ENCODE results near the gene CBFB.

DNA sequence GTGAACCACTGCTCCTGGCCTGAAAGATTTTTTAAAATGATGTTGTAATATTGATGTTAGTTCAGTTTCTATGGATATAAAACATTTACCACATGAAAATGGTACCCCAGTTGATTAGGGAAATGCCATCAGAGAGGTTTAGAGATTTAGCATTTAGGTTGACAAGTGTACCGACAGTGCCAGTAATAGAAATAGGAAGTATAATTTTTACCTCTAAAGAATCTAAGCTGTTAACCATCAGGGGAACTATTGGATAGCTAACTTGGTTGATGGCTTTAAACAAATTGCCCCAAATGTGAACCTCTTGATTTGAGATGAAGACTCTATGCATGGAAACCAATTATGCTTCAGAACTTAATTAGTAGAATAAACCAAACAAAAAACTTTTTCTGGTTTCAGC is 6.4 kb downstream of the CBFB start:
- TF ChIP-seq SPI1 (IDR thresholded peaks at IDR 0.05; ENCODE audit: borderline replicate concordance, low read depth, low read length) (no peak), SP2 (IDR thresholded peaks at IDR 0.05; ENCODE audit: extremely low read depth, low read depth, low read length, poor library complexity, severe bottlenecking) (no peak), CTCF (IDR thresholded peaks at IDR 0.05 in 2 of 3, conservative IDR thresholded peaks at IDR 0.05 in 1 of 3; ENCODE audit: insufficient read depth in 2 of 3, low read depth in 1 of 3, low read length in 3 of 3) (no peak), POLR2A (conservative IDR thresholded peaks at IDR 0.05) (no peak)
- TF ChIP-seq, protein P1, sequence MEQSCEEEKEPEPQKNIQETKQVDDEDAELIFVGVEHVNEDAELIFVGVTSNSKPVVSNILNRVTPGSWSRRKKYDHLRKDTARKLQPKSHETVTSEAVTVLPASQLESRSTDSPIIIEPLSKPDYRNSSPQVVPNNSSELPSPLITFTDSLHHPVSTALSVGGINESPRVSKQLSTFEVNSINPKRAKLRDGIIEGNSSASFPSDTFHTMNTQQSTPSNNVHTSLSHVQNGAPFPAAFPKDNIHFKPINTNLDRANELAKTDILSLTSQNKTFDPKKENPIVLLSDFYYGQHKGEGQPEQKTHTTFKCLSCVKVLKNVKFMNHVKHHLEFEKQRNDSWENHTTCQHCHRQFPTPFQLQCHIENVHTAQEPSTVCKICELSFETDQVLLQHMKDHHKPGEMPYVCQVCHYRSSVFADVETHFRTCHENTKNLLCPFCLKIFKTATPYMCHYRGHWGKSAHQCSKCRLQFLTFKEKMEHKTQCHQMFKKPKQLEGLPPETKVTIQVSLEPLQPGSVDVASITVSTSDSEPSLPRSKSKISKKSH (CRISPR knock-in tag; IDR thresholded peaks at IDR 0.05) = no peak
- TF ChIP-seq, protein P2, sequence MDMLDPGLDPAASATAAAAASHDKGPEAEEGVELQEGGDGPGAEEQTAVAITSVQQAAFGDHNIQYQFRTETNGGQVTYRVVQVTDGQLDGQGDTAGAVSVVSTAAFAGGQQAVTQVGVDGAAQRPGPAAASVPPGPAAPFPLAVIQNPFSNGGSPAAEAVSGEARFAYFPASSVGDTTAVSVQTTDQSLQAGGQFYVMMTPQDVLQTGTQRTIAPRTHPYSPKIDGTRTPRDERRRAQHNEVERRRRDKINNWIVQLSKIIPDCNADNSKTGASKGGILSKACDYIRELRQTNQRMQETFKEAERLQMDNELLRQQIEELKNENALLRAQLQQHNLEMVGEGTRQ (CRISPR knock-in tag; IDR thresholded peaks at IDR 0.05) = no peak
- TF ChIP-seq, protein P3, sequence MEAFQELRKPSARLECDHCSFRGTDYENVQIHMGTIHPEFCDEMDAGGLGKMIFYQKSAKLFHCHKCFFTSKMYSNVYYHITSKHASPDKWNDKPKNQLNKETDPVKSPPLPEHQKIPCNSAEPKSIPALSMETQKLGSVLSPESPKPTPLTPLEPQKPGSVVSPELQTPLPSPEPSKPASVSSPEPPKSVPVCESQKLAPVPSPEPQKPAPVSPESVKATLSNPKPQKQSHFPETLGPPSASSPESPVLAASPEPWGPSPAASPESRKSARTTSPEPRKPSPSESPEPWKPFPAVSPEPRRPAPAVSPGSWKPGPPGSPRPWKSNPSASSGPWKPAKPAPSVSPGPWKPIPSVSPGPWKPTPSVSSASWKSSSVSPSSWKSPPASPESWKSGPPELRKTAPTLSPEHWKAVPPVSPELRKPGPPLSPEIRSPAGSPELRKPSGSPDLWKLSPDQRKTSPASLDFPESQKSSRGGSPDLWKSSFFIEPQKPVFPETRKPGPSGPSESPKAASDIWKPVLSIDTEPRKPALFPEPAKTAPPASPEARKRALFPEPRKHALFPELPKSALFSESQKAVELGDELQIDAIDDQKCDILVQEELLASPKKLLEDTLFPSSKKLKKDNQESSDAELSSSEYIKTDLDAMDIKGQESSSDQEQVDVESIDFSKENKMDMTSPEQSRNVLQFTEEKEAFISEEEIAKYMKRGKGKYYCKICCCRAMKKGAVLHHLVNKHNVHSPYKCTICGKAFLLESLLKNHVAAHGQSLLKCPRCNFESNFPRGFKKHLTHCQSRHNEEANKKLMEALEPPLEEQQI (IDR thresholded peaks at IDR 0.05) = no peak
